WTC11 (cell line): ENCODE measurements around the gene GPC6. TPM values are rescaled to one million over a fixed set of nuclear protein-coding genes. Genes with fewer than 3 reads are reported as not detected.

ENCODE experiments used
- ATAC-seq: fragments of 200-7000 bp; cut with Tn5 transposase; 2 replicates; pipeline ENCODE4 v1.10.0; 2021; ENCODE audit warnings: mild to moderate bottlenecking, moderate library complexity
- CTCF ChIA-PET: fragments of 300-600 bp; sonication (Branson Sonifier 250); formaldehyde crosslinking; loops from one replicate; lab custom pipeline; 2021; ENCODE audit warnings: antibody characterized with exemption; lab: Charles Lee
- POLR2A ChIA-PET: fragments of 350-600 bp; sonication (Branson Sonifier 250); formaldehyde crosslinking; loops from one replicate; lab custom pipeline; 2021; ENCODE audit warnings: antibody characterized with exemption; lab: Charles Lee
- DNase-seq: peaks from one replicate; pipeline ENCODE4 v3.0.0; 2021; ENCODE audit warnings: low spot score
- H3K27ac Mint-ChIP-seq: 2 replicates; pipeline ENCODE4 v1.8.0; 2021; ENCODE audit warnings: mixed read lengths
- H3K27me3 Mint-ChIP-seq: 2 replicates; pipeline ENCODE4 v1.8.0; 2021; ENCODE audit warnings: low read depth, mild to moderate bottlenecking, moderate library complexity, mixed read lengths
- H3K36me3 Mint-ChIP-seq: 2 replicates; pipeline ENCODE4 v1.8.0; 2021; ENCODE audit warnings: mixed read lengths
- H3K4me1 Mint-ChIP-seq: 2 replicates; pipeline ENCODE4 v1.8.0; 2022; ENCODE audit warnings: mixed read lengths
- H3K4me3 Mint-ChIP-seq: 2 replicates; pipeline ENCODE4 v1.8.0; 2021; ENCODE audit warnings: mild to moderate bottlenecking, moderate library complexity, mixed read lengths
- H3K9me3 Mint-ChIP-seq: 2 replicates; pipeline ENCODE4 v1.8.0; 2021; ENCODE audit warnings: mixed read lengths
- ARID4B ChIP-seq: sonication (generic); formaldehyde crosslinking; IDR thresholded peaks from 2 replicates; pipeline ENCODE4 v1.8.0; 2023; ENCODE audit warnings: missing genetic modification reagents, mild to moderate bottlenecking, borderline replicate concordance
- ATF1 ChIP-seq: sonication (generic); formaldehyde crosslinking; IDR thresholded peaks from 2 replicates; pipeline ENCODE4 v1.8.1; 2023; ENCODE audit warnings: mild to moderate bottlenecking, moderate library complexity, missing genetic modification reagents
- ATF6 ChIP-seq: sonication (generic); formaldehyde crosslinking; IDR thresholded peaks from 2 replicates; pipeline ENCODE4 v1.8.1; 2023; ENCODE audit warnings: mild to moderate bottlenecking, missing genetic modification reagents
- CBFB ChIP-seq: sonication (generic); formaldehyde crosslinking; IDR thresholded peaks from 2 replicates; pipeline ENCODE4 v1.8.1; 2022; ENCODE audit warnings: mild to moderate bottlenecking, low read depth, missing genetic modification reagents
- ELF4 ChIP-seq: sonication (generic); formaldehyde crosslinking; IDR thresholded peaks from 2 replicates; pipeline ENCODE4 v1.8.1; 2022; ENCODE audit warnings: low read depth, mild to moderate bottlenecking, moderate library complexity, missing genetic modification reagents
- FOXJ3 ChIP-seq: sonication (generic); formaldehyde crosslinking; IDR thresholded peaks from 2 replicates; pipeline ENCODE4 v1.9.0; 2021; ENCODE audit warnings: missing genetic modification reagents, mild to moderate bottlenecking, borderline replicate concordance
- FOXP1 ChIP-seq: sonication (generic); formaldehyde crosslinking; IDR thresholded peaks from 2 replicates; pipeline ENCODE4 v1.8.0; 2022; ENCODE audit warnings: missing genetic modification reagents, mild to moderate bottlenecking, moderate library complexity, borderline replicate concordance
- GTF2I ChIP-seq: fragments of 250-450 bp; sonication (Bioruptor Pico); conservative IDR thresholded peaks from 2 replicates; pipeline ENCODE4 v1.4.0; 2021; ENCODE audit warnings: mild to moderate bottlenecking
- HMGXB4 ChIP-seq: sonication (generic); formaldehyde crosslinking; IDR thresholded peaks from 2 replicates; pipeline ENCODE4 v1.8.1; 2023; ENCODE audit warnings: mild to moderate bottlenecking, moderate library complexity, missing genetic modification reagents
- JAZF1 ChIP-seq: fragments of 250-450 bp; sonication (Bioruptor Pico); IDR thresholded peaks from 2 replicates; pipeline ENCODE4 v1.9.0; 2021; ENCODE audit warnings: moderate library complexity, mild to moderate bottlenecking, inconsistent platforms
- MAX ChIP-seq: sonication (generic); formaldehyde crosslinking; IDR thresholded peaks from 2 replicates; pipeline ENCODE4 v1.8.0; 2022; ENCODE audit warnings: mild to moderate bottlenecking, missing genetic modification reagents
- MYBL2 ChIP-seq: sonication (generic); formaldehyde crosslinking; IDR thresholded peaks from 2 replicates; pipeline ENCODE4 v1.8.1; 2023; ENCODE audit warnings: mild to moderate bottlenecking, moderate library complexity, missing genetic modification reagents
- PRDM15 ChIP-seq: sonication (generic); formaldehyde crosslinking; IDR thresholded peaks from 2 replicates; pipeline ENCODE4 v1.8.0; 2022; ENCODE audit warnings: missing genetic modification reagents
- RELA ChIP-seq: sonication (generic); formaldehyde crosslinking; IDR thresholded peaks from 2 replicates; pipeline ENCODE4 v1.8.1; 2022; ENCODE audit warnings: missing genetic modification reagents, mild to moderate bottlenecking, borderline replicate concordance
- RORB ChIP-seq: fragments of 250-450 bp; sonication (Bioruptor Pico); IDR thresholded peaks from 2 replicates; pipeline ENCODE4 v1.9.0; 2021; ENCODE audit warnings: mild to moderate bottlenecking
- SOX15 ChIP-seq: fragments of 250-450 bp; sonication (Bioruptor Pico); IDR thresholded peaks from 2 replicates; pipeline ENCODE4 v1.9.0; 2021; ENCODE audit warnings: mild to moderate bottlenecking
- TP53 ChIP-seq: sonication (generic); formaldehyde crosslinking; IDR thresholded peaks from 2 replicates; pipeline ENCODE4 v1.8.1; 2023; ENCODE audit warnings: mild to moderate bottlenecking, missing genetic modification reagents
- USF2 ChIP-seq: sonication (generic); formaldehyde crosslinking; IDR thresholded peaks from 2 replicates; pipeline ENCODE4 v1.8.1; 2023; ENCODE audit warnings: mild to moderate bottlenecking, missing genetic modification reagents, moderate library complexity
- ZMAT4 ChIP-seq: fragments of 250-450 bp; sonication (Bioruptor Pico); IDR thresholded peaks from 2 replicates; pipeline ENCODE4 v1.9.0; 2021; ENCODE audit warnings: mild to moderate bottlenecking
- ZNF232 ChIP-seq: sonication (generic); formaldehyde crosslinking; IDR thresholded peaks from 2 replicates; pipeline ENCODE4 v1.8.0; 2022; ENCODE audit warnings: mild to moderate bottlenecking, missing genetic modification reagents
- ZNF416 ChIP-seq: fragments of 250-450 bp; sonication (Bioruptor Pico); IDR thresholded peaks from 2 replicates; pipeline ENCODE4 v1.9.0; 2021; ENCODE audit warnings: mild to moderate bottlenecking, inconsistent platforms
- ZSCAN18 ChIP-seq: fragments of 250-450 bp; sonication (Bioruptor Pico); IDR thresholded peaks from 2 replicates; pipeline ENCODE4 v2.1.2; 2022; ENCODE audit warnings: mild to moderate bottlenecking, moderate library complexity
- total RNA-seq: library from RNA; stranded (reverse); gene quantifications from 3 replicates; pipeline ENCODE4 v1.2.3, GENCODE V29; 2021

GPC6 gene
- total RNA-seq, 1 experiment from 2014 or later, result 19.5 TPM

- ATAC-seq (no peak), DNase-seq (no peak)
- Mint-ChIP-seq H3K27me3 (no peaks in the 10 kb centered on the region), H3K9me3 (no peaks in the 10 kb centered on the region), H3K36me3 (no peaks in the 10 kb centered on the region; the same call in 1 of the 2 replicates), H3K27ac (no peak overlapping the region), H3K4me1 (peaks cover 40% of the 10 kb centered on the region), H3K4me3 (no peak overlapping the region)
- ChIA-PET CTCF (interaction anchor here (1.7 to 2.4 kb wide), 2 partner anchors 8 to 11 kb away, joined by 3 to 8 read pairs; no protein-coding TSS in a partner anchor), POLR2A (no interaction called here)
- no peak for TF ChIP-seq USF2 (CRISPR knock-in tag)
- TF ChIP-seq FOXJ3 (CRISPR knock-in tag), result no peak
- no peak for TF ChIP-seq RORB (CRISPR knock-in tag)
- no peak for TF ChIP-seq GTF2I
- TF ChIP-seq ZMAT4 (CRISPR knock-in tag), result no peak
- no peak for TF ChIP-seq ATF1 (CRISPR knock-in tag)
- TF ChIP-seq MYBL2 (CRISPR knock-in tag), result no peak
- no peak for TF ChIP-seq ELF4
- no peak for TF ChIP-seq ARID4B (CRISPR knock-in tag)
- TF ChIP-seq RELA, result no peak
- TF ChIP-seq ZNF232, result no peak
- TF ChIP-seq JAZF1 (CRISPR knock-in tag), result no peak
- TF ChIP-seq MAX (CRISPR knock-in tag), result no peak
- TF ChIP-seq FOXP1 (CRISPR knock-in tag), result no peak
Observed at GRCh38 chr13:93259527-93260080, 33.0 kb downstream of the GPC6 start.

GRCh38 chr13:93260591-93260990, 34.0 kb downstream of the GPC6 start:
- POLR2A ChIA-PET, result no interaction called here
- CTCF ChIA-PET, result no interaction called here
- Mint-ChIP-seq H3K4me1 (peaks cover 36% of the 10 kb centered on the region), H3K36me3 (no peaks in the 10 kb centered on the region; the same call in 1 of the 2 replicates), H3K27me3 (no peaks in the 10 kb centered on the region), H3K9me3 (no peaks in the 10 kb centered on the region), H3K4me3 (no peak overlapping the region), H3K27ac (no peak overlapping the region)
- DNase-seq (no peak), ATAC-seq (no peak)
- TF ChIP-seq ZSCAN18 (no peak), ZNF416 (no peak), CBFB (no peak), HMGXB4 (CRISPR knock-in tag) (no peak), ATF6 (CRISPR knock-in tag) (no peak), TP53 (CRISPR knock-in tag) (no peak), PRDM15 (CRISPR knock-in tag) (no peak), SOX15 (CRISPR knock-in tag) (no peak)
